HG03139 (cell line): ENCODE data around the gene SFR1.

Source experiments
- ATAC-seq: cut with Tn5 transposase; IDR thresholded peaks from one replicate; pipeline ENCODE4 v1.9.1; 2021; ENCODE audit not compliant: unreplicated experiment

The SFR1 gene

DNA sequence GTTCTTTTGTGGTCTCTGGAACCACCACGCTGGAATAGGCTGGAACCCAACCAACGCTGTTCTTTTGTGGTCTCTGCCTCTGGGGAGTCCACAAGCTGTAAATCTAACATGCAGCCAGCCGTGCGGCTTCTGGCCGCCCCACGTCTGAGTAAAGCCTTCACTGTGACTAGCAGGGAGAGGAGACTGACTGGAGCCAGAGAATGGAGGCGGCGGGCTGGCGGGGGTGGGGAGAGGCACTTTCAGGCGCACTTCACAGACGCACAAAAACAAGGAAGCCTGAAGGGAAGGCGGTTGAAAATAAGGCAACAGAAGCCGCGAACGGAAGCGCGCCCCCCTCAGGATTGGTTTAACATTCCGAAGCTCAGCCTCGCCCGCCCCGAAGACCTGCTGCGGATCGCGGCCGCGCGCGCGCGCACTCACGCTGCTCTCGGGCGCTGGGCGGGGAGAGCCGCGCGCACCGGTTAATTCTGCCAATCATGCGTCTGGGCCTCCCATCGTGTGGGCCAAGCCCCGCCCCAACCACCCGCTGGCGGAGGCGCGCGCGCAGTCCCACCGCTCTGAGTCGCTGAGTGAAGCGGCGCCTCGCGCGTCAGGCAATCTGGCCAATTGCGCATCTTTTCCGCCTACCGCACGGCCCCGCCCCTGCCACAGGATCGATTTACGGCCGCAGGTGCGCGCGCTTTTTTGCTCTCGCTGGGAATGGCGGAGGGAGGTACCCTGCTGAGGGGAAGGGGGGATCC, at the start of gene SFR1:
SFR1 (plus strand) TSS at position 687 of the 740 bp plus-strand sequence; CDS start at position 700, 13 bp downstream.
- peak; percentile 92 for ATAC-seq

DNA sequence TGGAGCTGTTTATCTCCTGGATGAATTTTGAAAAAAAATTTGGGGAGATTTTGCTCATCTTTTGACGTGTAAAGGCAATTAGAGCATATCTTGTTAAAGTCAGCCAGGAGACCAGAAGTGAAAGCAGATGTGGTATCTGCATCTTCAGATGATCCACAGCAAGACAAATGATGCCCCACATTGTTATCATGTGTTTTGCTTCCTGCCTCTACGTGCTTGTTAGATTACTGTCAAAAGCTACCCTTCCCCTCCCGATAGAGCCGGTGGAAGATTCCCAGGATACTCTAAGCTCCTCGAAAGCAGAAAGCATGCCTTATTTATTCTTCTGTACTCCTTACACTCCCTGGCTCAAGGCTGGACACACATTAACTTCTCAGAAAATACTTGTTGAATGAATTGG, 49.2 kb upstream of the SFR1 start:
- ATAC-seq, result no peak

GRCh38 chr10:104074505-104074904, 47.5 kb upstream of the SFR1 start:
- ATAC-seq, result no peak

DNA sequence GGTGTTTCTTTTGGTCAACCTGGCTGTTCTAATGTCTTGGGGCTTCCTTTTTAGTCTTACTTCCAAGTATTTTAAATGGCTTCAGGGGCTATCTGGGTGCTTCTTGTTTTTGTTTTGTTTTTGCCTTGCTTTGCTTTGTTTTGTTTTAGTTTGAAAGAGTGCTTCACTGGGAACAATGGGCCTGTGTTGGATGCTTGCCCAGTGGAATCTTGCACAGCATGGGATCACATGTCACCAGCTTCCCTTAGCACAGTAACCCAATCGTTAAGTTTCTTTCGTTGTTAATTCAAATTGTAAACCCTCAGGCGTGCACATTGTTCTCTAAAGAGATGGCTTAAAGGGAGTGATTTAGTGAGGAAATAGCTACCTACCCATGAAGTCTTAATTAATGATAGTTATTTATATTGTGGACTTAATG, 45.2 kb upstream of the SFR1 start:
- no peak for ATAC-seq

DNA sequence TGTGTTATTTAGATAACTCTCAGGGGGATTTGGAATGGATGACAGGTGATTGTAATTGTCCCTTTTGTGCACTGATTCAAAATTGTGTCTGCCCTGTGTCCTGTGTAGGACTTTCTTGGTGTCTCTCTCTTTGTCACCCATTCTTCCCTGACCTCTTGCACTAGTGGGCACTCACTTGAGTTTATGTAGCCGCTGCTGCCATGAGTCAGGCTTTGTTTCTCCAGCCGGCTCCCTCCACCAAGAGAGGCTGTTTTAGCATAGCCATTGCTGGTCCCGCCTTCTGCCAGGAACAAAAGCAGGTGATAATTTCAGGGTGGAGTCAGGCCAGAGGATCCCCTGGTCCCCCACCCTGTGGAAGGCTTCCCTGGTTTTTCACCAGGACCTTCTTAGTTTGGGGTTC, 44.7 kb upstream of the SFR1 start:
- ATAC-seq, result no peak

DNA sequence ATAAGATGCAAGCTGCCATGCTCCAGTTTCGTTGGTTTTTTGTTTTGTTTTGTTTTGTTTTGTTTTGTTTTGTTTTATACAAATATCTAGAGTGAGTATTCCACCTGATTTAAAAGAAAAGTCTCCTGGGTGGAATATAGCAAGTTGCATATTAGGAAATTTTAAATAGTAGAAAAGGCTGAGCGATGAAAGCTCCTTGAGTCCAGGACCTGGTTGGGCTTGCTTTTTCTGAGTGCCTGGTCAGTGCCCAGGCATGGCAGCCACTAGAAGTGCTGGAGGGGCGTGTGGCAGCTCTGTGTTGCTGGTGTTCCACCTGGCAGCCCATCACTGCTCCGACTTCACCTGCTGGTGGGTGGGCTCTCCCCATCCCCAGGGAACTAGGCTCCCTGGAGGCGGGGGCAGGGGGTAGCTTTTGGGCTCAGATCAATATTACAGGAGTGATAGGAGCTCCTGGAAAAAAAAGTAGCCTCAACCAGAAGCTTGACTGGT, 44.3 kb upstream of the SFR1 start:
- ATAC-seq, result no peak

DNA sequence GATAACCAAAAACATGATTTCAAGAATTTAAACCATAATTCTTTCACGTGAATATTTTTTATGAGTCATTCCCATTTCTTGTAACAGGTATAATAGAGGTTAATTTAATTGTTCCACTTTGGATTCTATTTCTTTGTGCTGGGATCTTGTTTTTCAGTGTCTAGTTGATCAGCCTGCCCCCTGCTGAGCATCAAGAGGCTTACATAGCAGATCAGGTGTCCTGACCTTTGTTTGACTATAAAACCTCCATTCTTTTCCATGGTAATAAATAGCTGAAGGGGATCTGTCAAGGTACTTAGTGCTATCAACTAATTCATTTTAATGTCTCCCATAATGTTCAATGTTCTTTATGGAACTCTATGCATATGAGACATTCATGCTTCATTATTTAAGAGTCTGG, 41.2 kb upstream of the SFR1 start:
- ATAC-seq, result no peak

- ATAC-seq, result no peak
Measured at GRCh38 chr10:104081998-104082397, 40.0 kb upstream of the SFR1 start.

DNA sequence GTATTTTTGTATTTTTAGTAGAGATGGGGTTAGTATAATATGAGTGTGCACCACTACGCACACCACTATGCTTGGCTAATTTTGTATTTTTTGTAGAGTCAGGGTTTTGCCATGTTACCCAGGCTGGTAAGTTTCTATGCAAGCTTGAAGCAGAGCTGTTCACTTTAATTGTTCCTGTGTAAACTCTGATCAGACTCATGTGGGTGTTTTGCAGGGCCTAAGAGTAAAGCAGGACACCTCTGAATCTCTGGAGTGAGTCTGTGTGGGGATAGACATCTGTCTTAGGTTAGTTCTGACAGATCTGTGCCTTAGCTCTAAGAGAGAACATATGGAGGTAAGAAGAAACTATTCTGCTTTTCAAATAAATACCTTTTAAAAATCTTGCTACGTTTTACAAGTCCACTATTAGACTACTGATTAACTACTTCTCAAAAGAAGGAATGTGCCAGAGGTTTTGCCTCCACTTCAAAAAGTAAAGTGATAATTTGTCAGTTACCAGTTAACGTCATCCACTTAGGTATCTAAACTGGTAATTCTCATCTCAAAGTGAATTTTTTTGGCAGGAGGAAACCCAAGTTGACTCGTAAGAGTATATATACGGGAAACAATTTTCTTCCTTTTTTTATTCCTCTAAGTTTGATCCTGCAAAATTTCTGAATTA, 37.4 kb upstream of the SFR1 start:
- no peak for ATAC-seq

- no peak for ATAC-seq
Measured at GRCh38 chr10:104085801-104086400, 36.1 kb upstream of the SFR1 start, which contains the start of gene COL17A1. Gene COL17A1 (minus strand): TSS chr10:104085880. CDS start chr10:104080673, 5,207 bp downstream.

DNA sequence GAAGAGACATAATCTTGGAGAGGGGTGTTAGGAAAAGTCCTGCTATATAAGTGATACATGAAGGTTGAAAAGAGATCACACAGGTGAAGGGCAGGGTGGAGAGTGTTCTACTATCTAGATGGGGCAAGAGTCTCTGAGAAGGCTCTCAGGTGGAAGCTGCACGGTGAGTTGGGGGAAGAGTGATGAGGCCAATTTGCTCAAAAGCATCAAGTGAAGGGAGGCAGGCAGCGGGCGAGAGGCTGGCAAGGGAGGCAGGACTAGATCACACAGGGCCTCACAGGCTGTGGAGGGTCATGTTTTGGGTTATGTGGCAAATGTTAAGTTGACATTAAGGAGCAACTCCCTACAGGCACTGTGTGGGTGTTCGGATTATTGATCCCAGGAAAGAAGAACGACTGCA, 33.7 kb upstream of the SFR1 start:
- no peak for ATAC-seq

DNA sequence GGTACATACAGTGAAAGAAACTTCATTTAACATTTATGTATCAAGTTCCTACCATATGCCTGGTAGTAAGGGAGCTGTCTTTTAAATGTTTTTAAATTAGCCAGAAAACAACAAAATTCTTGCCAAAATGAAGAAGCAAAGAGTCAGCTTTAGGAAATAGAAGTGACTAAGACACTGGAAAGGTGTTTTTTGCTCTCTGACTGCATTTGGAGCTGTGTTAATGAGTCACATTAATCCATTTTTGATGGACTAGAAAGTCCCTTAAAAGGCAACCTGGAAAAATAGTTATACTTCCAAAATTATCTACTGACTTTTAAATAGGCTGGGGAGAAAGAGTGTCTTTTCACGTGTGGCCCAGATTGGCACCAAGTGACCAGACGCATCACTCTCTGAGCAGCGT, 32.4 kb upstream of the SFR1 start:
- no peak for ATAC-seq

- ATAC-seq, result no peak
Measured at GRCh38 chr10:104090611-104091010, 31.4 kb upstream of the SFR1 start.

DNA sequence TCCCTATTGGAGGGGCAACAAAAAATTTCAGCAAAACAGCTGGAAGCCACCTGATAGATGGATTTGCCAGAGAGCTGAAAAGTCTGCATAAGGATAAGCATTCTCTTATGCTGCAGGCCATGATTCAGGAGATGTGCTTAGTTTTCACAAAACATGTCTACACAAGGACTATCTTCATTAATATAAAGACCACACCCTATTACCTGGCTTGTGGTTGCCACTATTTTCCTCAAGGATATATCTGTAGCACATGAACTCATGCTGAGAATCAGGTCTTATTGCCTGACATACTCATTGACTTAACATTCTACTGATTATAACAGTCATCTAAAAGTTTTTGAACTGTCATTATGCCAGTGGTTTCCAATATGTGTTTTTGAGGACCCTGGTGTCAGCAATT, 29.2 kb upstream of the SFR1 start:
- no peak for ATAC-seq

DNA sequence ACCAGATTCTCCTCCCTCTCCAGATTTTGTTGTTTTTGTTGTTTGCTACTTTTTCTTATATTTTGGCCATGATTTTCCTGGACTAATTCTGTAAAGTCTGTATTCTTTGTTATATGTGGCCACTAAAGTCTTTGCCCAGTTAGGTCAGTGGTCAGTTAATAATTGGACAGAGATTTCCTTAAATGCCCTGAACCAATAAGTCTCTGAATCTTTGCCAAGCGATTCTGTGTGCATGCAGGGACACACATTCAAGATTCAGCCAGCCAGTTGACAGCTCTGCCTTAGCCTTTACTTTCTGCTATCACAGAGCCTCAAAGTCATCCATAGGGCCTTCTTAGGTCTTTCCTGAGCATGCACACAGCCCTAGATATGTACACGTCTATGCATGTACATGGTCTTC, 25.3 kb upstream of the SFR1 start:
- no peak for ATAC-seq

DNA sequence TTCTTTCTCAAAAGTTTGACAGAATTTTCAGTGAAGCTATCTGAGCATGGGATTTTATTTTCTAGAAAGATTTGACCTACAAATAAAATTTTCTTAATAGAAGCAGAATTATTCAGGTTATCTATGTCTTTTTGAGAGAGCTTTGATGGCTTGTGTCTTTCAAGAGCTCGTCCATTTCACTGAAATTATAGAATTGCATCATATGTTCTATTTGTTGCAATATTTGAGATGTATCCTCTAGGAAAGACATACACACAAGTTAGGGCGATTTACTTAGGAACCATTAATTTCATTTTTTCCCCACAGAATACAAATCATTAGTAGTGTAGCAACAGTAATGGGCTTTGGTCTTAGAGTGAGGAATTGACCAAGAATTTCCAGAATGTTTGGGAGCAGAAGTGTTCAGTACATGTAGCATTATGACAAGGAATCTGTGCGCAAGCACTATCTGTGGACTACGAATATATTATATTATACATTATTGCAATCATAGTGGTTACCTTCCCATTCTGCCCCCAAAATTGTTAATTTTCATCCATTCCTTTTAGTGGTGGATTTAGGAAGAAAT, 23.5 kb upstream of the SFR1 start:
- no peak for ATAC-seq

DNA sequence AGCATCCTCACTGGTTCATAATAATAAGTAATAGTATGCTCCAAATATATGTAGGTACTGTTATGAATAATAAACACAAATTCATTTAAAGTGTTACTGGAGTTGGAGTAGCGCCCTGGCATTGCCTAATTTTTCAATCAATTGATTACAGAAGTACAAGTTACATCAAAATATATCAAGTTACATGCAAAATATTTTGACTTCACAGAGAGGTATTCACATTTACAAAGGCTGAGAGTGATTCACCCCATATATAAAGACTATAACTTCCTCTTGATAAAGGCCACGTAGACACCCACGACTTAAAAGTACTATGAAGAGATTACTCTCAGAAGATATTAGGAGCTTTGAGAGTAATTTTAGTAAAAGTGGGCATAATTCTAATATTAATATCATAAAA, 22.7 kb upstream of the SFR1 start:
- no peak for ATAC-seq

DNA sequence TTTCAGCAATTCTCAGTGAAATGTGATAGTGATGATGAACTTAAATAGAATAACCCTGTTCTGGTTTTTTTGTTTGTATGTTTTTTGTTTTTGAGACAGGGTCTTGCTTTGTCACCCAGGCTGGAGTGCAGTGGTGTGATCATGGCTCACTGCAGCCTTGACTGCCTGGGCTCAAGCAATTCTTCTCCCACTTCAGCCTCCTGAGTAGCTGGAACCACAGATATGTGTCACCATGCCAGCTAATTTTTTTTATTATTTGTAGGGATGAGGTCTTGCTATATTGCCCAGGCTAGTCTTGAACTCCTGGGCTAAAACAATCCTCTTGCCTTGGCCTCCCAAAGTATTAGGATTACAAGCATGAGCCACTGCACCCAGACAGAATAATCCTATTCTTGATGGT, 22.0 kb upstream of the SFR1 start:
- ATAC-seq, result no peak

- no peak for ATAC-seq
Measured at GRCh38 chr10:104100795-104101194, 21.2 kb upstream of the SFR1 start.

DNA sequence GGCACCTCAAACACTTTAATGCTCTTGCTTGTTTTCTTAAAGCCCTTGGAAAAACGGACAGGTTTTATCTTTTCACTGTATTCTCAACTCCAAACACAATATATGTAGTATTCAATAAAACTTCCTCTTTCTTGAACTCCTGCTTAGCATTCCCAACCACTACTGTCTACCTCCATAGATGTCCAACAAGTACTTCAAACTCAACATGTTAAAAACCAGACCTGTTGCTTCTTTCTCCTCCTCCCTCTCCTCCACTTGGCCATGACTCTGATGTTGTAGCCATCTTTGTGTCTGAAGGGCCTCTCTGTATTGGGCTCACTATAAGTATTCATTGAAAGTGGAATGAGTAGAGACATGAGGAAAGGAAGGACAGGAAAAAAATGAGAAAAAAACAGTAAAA, 20.1 kb upstream of the SFR1 start:
- no peak for ATAC-seq

DNA sequence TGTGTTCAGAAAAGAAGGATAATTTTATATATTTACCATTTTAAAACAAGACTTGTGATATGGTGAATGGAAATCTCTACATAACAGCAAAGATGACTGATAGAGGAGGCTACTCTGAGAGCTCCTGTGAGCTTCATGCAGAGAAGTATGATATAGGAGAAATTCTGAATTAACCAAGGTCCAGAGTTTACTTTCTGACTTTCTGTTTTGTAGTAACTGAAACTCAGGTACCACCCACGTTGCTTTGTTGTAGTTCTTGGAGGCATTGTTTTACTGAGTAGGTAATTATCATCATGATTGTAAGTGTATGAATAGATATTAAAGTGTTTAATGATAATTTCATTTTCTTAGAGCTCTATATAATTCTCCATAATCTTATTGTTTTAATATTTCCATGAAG, 18.0 kb upstream of the SFR1 start:
- no peak for ATAC-seq

DNA sequence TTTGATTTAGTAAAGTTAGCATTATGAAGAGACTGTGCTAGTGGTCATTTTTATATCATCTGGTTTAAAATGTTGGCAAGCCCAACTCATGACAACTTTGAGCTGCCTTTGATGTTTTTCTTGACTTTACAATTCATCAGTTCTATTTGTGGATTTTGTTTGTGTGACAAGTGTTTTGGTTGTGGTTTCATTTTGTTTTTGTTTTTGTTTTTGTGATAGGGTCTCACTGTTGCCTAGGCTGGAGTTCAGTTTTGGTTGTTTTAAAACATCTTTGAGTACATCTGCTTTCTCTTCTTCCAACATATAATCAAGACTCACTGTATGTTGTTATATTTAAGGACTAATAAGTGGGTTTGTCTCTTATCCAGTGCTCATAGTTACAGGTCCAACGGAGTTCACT, 17.6 kb upstream of the SFR1 start:
- ATAC-seq, result no peak
